ENCODE measurements around the gene RND3. TPM values are rescaled to one million over a fixed set of nuclear protein-coding genes. Genes with fewer than 3 reads are reported as not detected.

RND3 gene
- total RNA-seq, 1 donor from 2014 or later: 59.1 TPM

DNA sequence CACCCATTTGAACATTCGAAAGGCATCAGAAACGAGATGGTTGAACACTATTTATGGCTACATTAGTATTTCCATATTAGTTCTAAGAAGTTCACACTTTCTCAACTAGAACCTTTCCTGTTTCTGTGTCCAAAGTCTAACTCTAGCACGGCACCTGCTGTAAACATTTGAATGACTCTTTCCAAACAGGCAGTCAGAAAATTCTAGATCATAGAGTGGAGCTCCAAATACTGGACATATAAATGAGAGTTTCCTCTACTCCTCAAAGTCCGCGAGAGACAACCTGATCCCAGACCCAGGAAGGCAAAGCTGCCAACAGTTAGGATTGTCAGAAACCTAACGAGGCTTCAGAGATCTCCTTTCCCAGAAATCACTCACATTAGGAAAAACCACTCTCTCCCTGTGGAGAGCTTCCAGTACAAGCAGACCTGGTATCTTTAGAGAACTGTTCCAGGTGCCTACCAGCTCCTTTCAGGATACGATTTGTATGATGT, 10.6 kb downstream of the RND3 start:
- DNase-seq (ENCODE audit: low read depth): no peak
- H3K4me3 ChIP-seq (ENCODE audit: low read depth, low read length): peak overlapping the region; percentile 1
- TF ChIP-seq, protein P1, sequence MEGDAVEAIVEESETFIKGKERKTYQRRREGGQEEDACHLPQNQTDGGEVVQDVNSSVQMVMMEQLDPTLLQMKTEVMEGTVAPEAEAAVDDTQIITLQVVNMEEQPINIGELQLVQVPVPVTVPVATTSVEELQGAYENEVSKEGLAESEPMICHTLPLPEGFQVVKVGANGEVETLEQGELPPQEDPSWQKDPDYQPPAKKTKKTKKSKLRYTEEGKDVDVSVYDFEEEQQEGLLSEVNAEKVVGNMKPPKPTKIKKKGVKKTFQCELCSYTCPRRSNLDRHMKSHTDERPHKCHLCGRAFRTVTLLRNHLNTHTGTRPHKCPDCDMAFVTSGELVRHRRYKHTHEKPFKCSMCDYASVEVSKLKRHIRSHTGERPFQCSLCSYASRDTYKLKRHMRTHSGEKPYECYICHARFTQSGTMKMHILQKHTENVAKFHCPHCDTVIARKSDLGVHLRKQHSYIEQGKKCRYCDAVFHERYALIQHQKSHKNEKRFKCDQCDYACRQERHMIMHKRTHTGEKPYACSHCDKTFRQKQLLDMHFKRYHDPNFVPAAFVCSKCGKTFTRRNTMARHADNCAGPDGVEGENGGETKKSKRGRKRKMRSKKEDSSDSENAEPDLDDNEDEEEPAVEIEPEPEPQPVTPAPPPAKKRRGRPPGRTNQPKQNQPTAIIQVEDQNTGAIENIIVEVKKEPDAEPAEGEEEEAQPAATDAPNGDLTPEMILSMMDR (conservative IDR thresholded peaks at IDR 0.05; ENCODE audit: low read depth, low read length): no peak

DNA sequence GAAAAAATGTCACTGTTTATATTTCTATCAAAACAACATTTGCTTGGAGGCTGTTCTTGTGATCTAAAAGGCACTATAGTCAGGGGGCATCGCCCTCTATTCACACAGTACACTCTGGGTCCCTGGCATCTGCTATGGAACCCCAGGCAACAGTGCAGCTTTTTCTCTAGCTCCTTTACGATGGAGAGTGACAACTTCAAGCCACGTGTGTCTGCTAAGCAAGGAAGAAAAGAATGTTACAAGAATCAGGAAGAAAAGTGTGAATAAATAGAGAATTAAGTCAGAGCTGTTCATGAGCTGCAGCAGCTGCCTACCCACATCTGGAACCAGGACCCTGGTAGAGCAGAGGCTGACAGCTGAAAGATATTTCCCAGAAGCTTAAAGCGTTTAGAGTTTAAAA, 11.2 kb downstream of the RND3 start:
- TF ChIP-seq, protein P1 (conservative IDR thresholded peaks at IDR 0.05; ENCODE audit: low read depth, low read length): no peak
- no peak for DNase-seq (ENCODE audit: low read depth)

DNA sequence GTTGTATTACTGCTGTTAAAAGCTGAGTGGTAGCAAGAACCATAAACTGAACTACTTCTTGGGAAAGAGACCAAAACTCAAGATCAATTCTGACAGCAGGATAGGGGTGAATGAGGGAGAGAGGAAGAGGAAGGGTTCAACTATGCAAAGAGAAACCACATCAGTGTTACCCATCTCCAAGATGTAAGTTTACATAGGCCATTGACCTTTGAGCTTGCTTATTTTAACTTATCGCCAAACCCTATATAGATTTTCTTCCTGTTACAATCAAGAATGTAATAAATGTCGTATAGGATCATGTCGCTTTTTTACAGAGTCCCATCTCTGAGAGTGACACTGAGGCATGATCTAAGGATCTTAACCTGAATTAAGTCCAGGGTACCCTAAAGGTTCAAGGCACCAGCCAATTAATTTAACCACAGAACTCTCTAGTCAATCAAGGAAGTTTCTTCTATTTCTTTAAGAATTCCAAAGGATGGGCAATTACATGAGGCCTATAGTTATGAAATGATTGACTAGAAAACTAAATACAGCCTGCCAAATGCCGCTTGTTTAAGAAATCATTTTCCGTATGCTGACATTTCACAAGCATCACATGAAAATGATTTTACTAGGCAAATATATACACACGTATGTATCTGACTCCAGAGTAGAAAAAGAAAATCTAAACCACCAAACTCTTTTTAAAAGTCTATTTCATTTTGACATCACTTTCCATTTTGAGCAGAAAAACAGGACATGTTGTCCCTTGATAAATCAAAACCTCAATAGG, 11.8 kb downstream of the RND3 start:
- H3K4me3 ChIP-seq (ENCODE audit: low read depth, low read length): no peak overlapping the region
- no peak for DNase-seq (ENCODE audit: low read depth)
- TF ChIP-seq, protein P1 (conservative IDR thresholded peaks at IDR 0.05; ENCODE audit: low read depth, low read length): no peak

More for the DNA sequence above, 11.2 kb downstream of the RND3 start:
- H3K4me3 ChIP-seq (ENCODE audit: low read depth, low read length): no peak overlapping the region

DNA sequence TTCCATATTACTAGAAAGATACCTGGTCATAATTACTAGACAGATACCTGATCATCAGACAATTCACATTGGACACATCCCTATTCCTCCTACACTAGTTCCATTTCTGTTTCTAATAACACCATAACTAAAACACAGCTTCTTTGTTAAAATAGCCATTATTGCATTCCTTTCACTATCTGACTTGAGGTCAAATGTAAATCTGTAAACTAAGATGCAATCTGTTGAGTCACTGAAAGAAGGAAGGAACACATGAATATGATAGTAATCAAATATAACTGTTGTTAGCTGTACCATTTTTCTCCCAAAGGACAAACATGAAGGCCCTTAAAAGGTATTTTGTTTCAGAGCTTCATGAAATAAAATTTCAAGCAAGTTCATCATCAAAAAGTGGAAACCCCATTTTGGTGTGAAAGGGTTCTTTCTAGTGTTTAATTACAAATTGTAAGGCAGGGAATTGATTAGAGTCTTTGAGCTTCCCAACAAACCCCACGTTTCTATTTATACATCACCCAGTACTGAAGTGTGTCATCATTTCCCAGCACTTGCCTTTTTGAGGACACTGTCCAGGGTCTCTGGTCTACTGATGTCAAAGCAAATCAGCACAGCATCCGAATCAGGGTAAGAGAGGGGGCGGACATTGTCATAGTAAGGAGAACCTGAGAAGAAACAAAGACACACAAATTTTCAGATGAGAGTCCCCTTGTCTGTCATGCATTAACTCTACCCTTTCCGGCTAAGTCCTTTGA, 13.0 kb downstream of the RND3 start:
- TF ChIP-seq, protein P1 (conservative IDR thresholded peaks at IDR 0.05; ENCODE audit: low read depth, low read length): no peak
- H3K4me3 ChIP-seq (ENCODE audit: low read depth, low read length): no peak overlapping the region
- no peak for DNase-seq (ENCODE audit: low read depth)

DNA sequence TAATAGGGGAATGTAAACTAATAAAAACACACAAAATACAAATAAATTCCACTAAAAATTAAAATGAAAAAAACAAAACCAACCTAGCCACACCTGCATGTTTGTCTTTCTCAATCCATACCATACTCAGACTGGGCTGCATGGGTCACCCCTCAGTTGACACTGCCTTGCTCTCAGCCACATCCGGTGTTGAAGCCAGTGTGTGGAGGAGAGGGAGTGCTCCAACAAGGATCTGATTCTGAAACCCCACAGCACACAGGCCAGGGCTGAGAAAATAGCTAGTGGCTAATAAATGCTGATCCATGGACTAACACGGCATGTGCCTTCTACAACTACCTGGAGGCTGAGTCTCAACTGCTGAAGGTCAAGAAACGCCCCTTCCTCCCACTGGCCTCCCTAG, 13.7 kb downstream of the RND3 start:
- DNase-seq (ENCODE audit: low read depth): no peak
- H3K4me3 ChIP-seq (ENCODE audit: low read depth, low read length): no peak overlapping the region
- TF ChIP-seq, protein P1 (conservative IDR thresholded peaks at IDR 0.05; ENCODE audit: low read depth, low read length): no peak

DNA sequence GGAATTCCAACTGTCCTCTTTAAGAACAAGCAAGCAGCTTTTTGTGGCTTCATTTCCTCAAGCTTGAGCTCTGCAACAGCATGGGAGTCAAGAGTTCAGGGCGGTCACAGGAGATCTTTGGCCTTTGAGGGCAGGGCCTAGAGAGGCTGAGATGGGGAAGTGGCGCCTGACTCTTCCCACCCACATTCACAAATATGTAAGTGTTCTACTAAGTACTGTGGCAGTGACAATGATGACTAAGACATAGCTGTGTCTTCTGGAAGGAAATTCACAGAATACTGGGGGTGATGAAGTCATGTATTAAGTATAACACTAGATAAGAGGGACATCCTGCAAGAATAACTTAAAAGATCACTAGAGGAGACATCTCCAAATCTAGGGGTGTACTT, 15.0 kb downstream of the RND3 start:
- DNase-seq (ENCODE audit: low read depth): no peak
- TF ChIP-seq, protein P1 (conservative IDR thresholded peaks at IDR 0.05; ENCODE audit: low read depth, low read length): no peak
- H3K4me3 ChIP-seq (ENCODE audit: low read depth, low read length): no peak overlapping the region
